Effector memory CD4-positive, alpha-beta T cell (primary cell): ENCODE measurements around the gene SLC26A6.

Source experiments
- DNase-seq, 3 donors: peaks; one replicate each; pipeline ENCODE4 v3.0.0-alpha.2; 2020
- H3K27ac ChIP-seq: 2 replicates; pipeline ENCODE4 v1.7.0; 2013; ENCODE audit warnings: mild to moderate bottlenecking, low read length, moderate library complexity; ENCODE audit not compliant: insufficient read depth, poor library complexity, severe bottlenecking
- H3K27me3 ChIP-seq: replicated peaks from 2 replicates; pipeline ENCODE4 v1.7.0; 2013; ENCODE audit warnings: mild to moderate bottlenecking, low read length; ENCODE audit not compliant: insufficient read depth, control insufficient read depth, poor library complexity, severe bottlenecking
- H3K36me3 ChIP-seq: 2 replicates; pipeline ENCODE4 v1.7.0; 2013; ENCODE audit warnings: mild to moderate bottlenecking, low read length, moderate library complexity; ENCODE audit not compliant: control insufficient read depth, insufficient read depth
- H3K4me1 ChIP-seq: 2 replicates; pipeline ENCODE4 v1.7.0; 2013; ENCODE audit warnings: low read length, mild to moderate bottlenecking; ENCODE audit not compliant: control insufficient read depth, insufficient read depth, poor library complexity, severe bottlenecking
- H3K4me3 ChIP-seq: 2 replicates; pipeline ENCODE4 v1.7.0; 2013; ENCODE audit warnings: low read length, low read depth, mild to moderate bottlenecking; ENCODE audit not compliant: insufficient read depth, poor library complexity, severe bottlenecking
- H3K9me3 ChIP-seq: 2 replicates; pipeline ENCODE4 v1.7.0; 2013; ENCODE audit warnings: mild to moderate bottlenecking, low read length, moderate library complexity; ENCODE audit not compliant: control insufficient read depth

Gene SLC26A6

DNA sequence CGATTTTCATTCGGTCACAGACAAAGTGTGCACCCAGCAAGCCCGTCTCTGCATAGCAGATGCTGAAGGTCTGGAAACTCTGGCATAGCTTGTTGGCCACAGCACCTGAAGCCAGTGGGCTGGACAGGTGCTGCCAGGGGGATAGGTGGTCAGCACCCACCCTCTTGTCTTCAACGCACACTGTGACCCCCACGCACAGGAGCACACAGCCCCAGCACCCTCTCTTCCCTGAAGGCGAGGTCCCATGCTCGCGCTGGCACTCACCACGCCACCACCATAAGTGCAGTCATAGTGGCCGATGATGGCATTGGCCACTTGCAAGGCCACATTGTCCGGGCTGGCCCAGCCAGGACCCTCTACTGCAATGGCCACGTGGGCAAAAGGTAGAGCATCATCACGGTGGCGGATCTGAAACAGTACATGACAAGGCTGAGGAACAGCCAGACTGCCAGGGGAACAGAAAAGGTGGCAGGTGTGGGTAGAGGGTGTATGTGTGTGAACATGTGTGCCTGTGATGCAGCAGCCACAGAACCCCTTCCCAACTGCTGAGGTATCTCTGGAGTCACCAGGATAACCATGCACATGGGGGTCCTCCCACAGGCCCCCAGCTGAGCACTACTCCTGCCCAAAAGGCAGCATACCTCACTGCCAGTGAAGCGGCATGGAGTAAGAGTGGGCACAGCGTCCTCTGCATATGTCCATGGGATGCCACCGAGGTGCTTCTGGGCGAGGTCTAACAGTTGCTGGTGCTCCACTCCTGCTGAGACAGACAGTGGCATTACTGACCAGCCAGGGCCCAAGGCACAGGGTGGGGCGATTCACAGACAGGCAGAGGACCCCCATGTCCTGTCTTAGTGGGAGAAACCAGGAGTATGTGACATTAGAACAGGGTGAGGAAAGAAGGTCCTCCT is 34.3 kb downstream of the SLC26A6 start:
- H3K4me3 ChIP-seq: no peak overlapping the region
- no peaks in the 10 kb centered on the region for H3K9me3 ChIP-seq
- DNase-seq: no peak
- no peaks in the 10 kb centered on the region for H3K27me3 ChIP-seq
- H3K27ac ChIP-seq: no peak overlapping the region
- H3K36me3 ChIP-seq: peaks cover 78% of the 10 kb centered on the region
- H3K4me1 ChIP-seq: no peaks in the 10 kb centered on the region

DNA sequence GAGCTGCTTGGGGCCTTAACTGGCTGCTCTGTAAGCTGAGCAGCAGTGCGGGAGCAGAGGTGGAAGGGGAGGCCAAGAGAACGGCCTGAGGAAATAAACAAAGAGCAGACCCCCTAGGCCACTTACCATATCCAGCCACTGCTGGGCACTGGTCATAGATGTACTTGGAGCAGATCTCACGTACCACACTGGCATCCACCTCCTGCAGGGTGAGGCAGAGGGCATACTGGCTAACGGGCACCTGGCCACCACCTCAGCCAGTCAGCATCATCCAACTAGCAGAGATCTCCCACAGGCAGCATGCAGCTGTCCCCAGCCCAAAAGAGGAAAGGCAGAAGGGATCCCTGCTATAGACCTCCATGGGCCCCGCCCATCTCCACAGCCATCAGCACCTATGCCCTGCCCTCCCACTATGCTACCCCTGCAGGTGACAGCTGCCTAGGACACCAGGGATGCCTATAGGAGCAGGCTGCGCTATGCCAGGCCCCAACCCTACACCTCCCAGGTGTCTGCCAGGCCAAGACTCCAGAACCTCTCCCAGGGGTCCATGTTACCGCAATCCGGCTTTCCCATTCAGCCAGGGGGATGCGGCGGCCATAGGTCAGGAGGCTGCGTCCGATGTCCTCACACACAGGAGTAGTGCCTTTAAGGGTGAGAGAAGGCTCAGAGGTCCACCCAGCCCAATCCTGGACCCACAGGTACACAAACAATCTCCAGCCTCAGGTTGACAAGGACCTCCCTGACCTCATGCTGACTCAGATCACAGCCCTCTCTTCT is 35.6 kb downstream of the SLC26A6 start:
- no peak overlapping the region for H3K27ac ChIP-seq
- no peaks in the 10 kb centered on the region for H3K9me3 ChIP-seq
- no peak overlapping the region for H3K4me3 ChIP-seq
- peaks cover 67% of the 10 kb centered on the region for H3K36me3 ChIP-seq
- no peak for DNase-seq
- H3K4me1 ChIP-seq: peaks cover 3% of the 10 kb centered on the region
- no peaks in the 10 kb centered on the region for H3K27me3 ChIP-seq

DNA sequence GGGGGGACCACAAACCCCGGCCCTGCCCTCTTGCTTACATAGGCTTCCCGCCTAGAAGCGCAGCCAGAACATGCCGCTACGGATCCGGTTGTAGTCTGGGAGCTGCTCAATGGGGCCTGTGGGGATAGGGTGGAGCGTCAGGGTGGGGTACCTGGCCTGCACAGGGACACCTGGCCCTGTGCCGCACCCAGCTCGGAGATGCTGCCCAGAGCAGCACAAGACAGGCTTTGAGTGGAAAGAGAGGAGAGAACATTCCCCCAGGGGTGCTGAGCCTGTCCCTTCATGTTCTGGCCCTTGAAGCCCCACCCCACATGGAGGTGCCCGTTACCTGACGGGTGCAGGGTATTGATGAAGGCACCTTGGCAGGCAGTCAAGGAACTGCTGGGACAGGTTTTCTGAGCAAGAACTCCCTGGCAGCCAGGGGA is 36.2 kb downstream of the SLC26A6 start:
- Histone ChIP-seq H3K27me3 (peaks cover 4% of the 10 kb centered on the region), H3K27ac (no peak overlapping the region), H3K36me3 (peaks cover 61% of the 10 kb centered on the region), H3K9me3 (no peaks in the 10 kb centered on the region), H3K4me1 (peaks cover 5% of the 10 kb centered on the region), H3K4me3 (no peak overlapping the region)
- DNase-seq: no peak

DNA sequence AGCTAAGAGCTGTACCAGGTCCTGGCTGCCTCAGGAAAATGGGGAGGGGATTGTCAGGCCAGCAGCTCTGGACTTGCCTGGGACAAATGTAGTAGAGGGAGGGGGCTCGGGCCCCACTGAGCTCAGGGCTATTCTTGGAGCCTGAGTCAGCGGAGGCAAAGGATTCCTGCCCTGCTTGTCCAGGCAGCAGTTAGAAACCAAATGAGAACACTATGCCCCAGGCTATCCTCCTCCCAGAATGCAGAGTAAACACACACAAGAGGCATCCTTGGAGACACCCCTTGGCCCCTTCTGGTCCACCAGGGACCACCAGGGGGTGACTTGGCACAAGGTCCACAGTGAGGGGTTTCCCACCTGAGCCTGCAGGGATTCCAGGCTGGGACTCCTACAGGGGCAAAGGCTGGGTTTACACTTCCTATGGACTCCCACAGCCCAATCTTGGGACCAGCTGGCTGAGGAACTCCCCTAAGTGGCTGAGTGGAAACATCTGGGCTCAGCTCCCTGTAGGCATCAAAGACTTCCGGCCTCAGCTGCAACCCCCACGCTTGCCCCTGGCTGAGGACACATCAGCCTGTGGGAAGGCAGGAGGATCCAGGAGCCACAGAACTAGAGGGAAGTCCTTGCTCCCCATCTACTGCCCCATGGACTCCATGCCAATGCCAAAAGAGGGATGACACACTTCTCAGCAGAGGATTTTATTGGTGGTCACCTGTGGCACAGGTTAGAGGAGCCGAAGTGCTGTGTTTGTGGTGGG is 36.8 kb downstream of the SLC26A6 start:
- no peak overlapping the region for H3K27ac ChIP-seq
- no peak overlapping the region for H3K4me3 ChIP-seq
- DNase-seq: no peak
- H3K36me3 ChIP-seq: peaks cover 55% of the 10 kb centered on the region
- no peaks in the 10 kb centered on the region for H3K9me3 ChIP-seq
- peaks cover 5% of the 10 kb centered on the region for H3K27me3 ChIP-seq
- H3K4me1 ChIP-seq: peaks cover 5% of the 10 kb centered on the region

DNA sequence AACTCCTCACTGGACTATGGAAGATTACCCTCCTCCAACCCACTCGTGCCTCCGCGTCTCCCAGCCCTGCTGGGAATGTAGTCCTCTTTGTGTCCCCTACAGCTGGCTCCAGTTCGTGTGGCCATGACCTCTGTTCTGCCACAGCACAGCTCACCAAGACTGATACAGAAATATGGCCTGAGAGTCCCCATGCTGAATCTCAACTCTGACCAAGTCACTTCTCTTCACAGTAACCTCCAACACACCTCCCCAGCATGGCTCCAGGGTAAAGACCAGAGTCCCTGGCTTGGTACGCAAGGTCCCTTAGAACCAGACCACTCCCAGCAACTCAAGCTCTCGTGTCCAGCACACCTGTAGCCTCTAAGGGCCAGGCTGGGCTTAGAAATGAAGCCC is 37.9 kb downstream of the SLC26A6 start:
- DNase-seq: no peak
- H3K27ac ChIP-seq: no peak overlapping the region
- H3K9me3 ChIP-seq: no peaks in the 10 kb centered on the region
- H3K4me1 ChIP-seq: peaks cover 5% of the 10 kb centered on the region
- peaks cover 44% of the 10 kb centered on the region for H3K36me3 ChIP-seq
- peaks cover 11% of the 10 kb centered on the region for H3K27me3 ChIP-seq
- no peak overlapping the region for H3K4me3 ChIP-seq

DNA sequence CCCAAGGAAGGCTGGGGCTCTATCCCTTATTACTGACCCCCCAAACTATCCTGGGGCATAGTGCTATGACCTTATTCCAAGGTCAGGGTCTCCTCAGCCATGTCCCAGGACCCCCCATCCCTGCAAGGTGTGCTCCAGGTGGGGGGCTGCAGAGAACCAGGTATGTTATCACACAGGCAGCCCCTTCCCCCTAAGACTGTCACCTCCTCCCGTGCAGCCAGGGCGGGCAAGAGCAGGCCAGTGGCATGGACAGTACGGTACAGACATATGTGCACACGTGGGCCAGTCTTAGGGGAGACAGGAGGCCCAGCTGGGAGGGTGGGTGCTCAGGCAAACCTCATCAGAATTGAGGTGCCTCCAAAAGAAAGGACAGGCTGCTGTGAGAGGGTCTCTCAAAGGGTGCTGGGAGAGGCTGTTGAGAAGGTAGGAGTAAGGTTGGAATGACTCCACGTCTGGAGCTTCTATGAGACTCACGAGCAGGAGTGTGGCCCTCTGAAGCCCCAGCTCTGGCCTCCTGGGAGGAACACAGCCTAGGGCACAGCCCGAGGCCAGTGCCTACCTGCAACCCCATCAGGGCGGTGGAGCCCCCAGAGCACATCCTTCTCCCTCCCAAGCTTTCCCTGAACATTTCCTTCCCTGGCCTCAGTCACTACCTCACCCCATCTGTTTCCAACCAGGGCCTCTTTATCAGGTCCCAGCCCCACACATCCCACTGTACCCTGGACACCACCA is 38.4 kb downstream of the SLC26A6 start:
- Histone ChIP-seq H3K9me3 (no peaks in the 10 kb centered on the region), H3K36me3 (peaks cover 41% of the 10 kb centered on the region), H3K27me3 (peaks cover 11% of the 10 kb centered on the region), H3K4me1 (peaks cover 5% of the 10 kb centered on the region), H3K4me3 (no peak overlapping the region), H3K27ac (no peak overlapping the region)
- no peak for DNase-seq

DNA sequence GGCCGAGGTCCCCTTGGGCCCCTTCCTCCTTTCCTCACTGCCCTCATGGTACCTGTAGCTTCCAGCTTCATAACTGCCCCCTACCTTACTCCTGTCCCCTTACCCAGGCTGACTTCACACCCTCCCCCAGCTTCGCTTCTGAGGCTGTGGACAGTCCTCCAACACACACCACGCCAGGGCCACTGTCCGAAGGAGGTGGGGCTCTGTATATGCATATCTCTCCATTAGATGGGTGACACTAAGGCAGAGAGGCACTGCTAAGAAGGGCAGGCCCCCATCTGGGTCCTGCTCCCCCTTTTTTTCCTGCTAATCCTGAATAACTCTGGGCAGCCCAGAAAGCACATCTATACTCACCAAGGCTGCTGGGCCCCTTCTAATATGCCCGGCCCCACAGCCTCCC is 39.1 kb downstream of the SLC26A6 start:
- Histone ChIP-seq H3K27ac (no peak overlapping the region), H3K27me3 (peaks cover 11% of the 10 kb centered on the region)

DNA sequence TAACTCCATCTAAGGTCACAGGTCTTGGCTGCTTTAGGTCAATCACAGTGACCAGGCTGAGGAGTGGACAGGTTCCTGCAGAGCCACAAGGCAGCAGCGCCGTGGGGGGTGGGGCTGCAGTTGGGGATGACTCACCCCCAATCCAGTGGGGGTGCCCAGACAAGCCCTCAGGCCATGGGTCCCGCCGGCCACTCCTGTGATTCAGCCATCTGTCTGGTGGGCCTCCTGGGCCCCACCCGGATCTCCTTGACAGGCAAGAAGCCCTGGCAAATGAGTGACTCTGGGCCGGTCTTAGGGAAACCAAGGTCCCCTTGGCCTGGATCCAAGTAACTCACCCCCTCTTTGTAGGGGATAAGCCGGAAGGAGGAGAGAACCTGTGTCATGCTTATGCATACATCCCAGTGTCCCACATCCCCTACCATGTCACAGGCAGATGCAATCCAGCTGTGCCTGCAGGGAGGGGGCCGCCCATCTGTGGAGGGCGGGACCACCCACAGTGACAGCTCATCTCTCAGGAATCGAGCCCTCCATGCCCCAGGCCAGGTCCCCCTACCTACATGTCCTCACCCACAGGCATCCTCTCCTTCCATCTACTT is 39.6 kb downstream of the SLC26A6 start:
- Histone ChIP-seq H3K27ac (no peak overlapping the region), H3K9me3 (no peaks in the 10 kb centered on the region), H3K36me3 (peaks cover 29% of the 10 kb centered on the region), H3K4me3 (no peak overlapping the region), H3K4me1 (peaks cover 5% of the 10 kb centered on the region), H3K27me3 (peaks cover 11% of the 10 kb centered on the region)
- no peak for DNase-seq

More for the DNA sequence above, 39.1 kb downstream of the SLC26A6 start:
- H3K9me3 ChIP-seq: no peaks in the 10 kb centered on the region
- peaks cover 5% of the 10 kb centered on the region for H3K4me1 ChIP-seq
- no peak overlapping the region for H3K4me3 ChIP-seq
- peaks cover 34% of the 10 kb centered on the region for H3K36me3 ChIP-seq
- DNase-seq: no peak

DNA sequence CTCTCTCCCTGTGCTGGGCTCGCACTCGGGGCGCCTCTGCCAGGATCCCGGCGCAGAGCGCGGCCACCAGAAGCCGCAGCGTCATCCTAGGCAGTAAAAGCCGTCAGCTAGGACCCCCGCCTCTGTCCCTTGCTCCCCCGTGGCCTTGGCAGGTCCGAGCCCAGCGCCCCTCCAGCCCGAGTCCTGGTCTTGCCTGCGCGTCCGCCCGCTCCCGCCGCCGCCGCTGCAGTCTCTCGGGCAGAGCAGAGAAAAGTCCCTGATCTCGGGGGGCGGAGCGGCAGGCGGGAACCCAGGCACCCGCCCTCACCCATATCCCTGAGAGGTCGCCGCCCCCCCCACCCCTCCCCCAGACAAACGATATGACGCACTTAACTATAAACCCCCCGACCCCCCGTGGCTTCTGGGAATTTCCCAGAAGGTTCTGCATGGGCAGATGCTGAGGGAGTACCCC is 40.2 kb downstream of the SLC26A6 start, which contains the start of gene COL7A1:
COL7A1 (minus strand) TSS at position 255 of the 451 bp plus-strand sequence; CDS start at position 85, 170 bp downstream.
- Histone ChIP-seq H3K4me1 (peaks cover 5% of the 10 kb centered on the region), H3K4me3 (no peak within 1 kb of the TSS)

More for the DNA sequence above, 40.2 kb downstream of the SLC26A6 start, which contains the start of gene COL7A1:
- peaks cover 11% of the 10 kb centered on the region for H3K27me3 ChIP-seq
- peaks cover 23% of the 10 kb centered on the region for H3K36me3 ChIP-seq
- no peak within 1 kb of the TSS for H3K27ac ChIP-seq
- DNase-seq: no peak
- no peaks in the 10 kb centered on the region for H3K9me3 ChIP-seq
